NCI-H69 (cell line): ENCODE data around the gene PAWR.
"Not testable (repeated sequence)": the region's sequence is repeated elsewhere in the genome, so short reads cannot be mapped to it uniquely, and the experiment has no call there.

Source experiments
- DNase-seq: peaks from one replicate; lab custom pipeline; 2025; lab: John Stamatoyannopoulos, UW

Gene PAWR

GRCh38 chr12:79686171-79686570, 4.6 kb downstream of the PAWR start:
- DNase-seq: peak; percentile 49

DNA sequence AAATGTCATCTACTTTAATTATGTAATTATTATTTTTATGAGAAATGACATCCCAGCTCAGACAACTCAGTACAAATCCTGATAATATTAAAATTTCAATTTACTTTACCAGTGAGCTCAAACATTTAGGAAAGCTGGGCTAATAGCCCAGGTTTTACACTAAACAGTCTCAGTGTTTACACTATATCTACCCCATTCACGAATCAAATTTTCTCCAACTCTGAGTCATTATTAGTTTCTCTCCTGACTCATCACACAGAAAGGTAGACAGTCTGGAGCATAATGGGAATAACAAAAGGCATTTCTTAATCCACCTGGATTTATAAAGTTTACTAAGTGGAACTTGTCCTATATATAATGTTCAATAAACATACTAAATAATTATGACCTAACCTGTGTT, 5.7 kb downstream of the PAWR start:
- peak; percentile 59 for DNase-seq

DNA sequence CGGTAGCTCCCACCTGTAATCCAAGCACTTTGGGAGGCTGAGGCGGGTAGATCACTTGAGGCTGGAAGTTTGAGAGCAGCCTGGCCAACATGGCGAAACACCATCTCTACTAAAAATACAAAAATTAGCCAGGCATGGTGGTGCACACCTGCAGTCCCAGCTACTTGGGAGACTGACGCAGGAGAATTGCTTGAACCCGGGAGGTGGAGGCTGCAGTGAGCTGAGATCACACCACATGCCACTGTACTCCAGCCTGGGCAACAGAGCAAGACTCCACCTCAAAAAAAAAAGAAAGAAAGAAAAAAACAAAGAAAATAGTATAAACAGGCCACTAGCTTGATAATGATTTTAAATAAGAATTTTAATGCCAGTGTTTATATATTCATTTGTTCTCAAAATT, 6.4 kb downstream of the PAWR start:
- not testable (repeated sequence) for DNase-seq

GRCh38 chr12:79682593-79682992, 8.2 kb downstream of the PAWR start:
- DNase-seq: peak; percentile 19

DNA sequence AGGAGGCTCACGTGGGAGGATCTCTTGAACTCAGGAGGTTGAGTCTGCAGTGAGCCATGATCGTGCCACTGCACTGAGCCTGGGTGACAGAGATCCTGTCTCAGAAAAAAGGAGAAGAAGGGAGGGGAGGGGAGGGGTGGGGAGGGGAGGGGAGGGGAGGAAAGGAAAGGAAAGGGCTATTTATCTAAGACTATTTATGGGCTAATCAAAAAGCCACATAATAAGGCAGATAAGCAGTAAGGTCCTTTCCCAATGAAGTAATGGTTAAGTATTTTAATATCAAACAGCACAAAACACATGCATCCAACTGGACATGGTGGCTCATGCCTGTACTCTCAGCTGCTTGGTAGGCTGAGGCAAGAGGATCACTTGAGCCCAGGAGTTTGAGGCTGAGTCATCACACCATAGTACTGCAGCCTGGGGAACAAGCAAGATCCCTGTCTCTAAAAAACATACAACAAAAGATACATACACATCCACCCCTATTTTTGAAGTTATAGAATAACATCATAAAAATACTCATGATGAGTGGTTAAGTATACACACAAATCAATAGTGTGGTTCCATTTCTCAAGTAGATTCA, 9.7 kb downstream of the PAWR start:
- peak; percentile 41 for DNase-seq

- no peak for DNase-seq
Measured at GRCh38 chr12:79680051-79680450, 10.7 kb downstream of the PAWR start.

- no peak for DNase-seq
Measured at GRCh38 chr12:79678306-79678705, 12.5 kb downstream of the PAWR start.

- DNase-seq: no peak
Measured at GRCh38 chr12:79677672-79678071, 13.1 kb downstream of the PAWR start.

GRCh38 chr12:79676579-79676978, 14.2 kb downstream of the PAWR start:
- no peak for DNase-seq

DNA sequence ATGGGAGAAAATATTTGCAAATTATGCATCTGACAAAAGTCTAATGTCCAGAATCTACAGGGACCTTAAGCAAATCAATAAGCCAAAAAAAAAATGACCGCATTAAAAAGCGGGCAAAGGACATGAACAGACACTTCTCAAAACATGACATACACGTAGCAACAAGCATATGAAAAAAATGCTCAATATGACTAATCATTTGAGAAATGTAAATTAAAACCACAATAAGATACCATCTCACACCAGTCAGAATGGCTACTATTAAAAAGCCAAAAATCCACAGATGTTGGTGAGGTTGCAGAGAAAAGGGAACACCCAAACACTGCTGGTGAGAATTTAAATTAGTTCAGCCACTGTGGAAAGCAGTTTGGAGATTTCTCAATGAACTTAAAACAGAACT, 16.1 kb downstream of the PAWR start:
- no peak for DNase-seq

GRCh38 chr12:79673354-79673753, 17.4 kb downstream of the PAWR start:
- peak; percentile 75 for DNase-seq

DNA sequence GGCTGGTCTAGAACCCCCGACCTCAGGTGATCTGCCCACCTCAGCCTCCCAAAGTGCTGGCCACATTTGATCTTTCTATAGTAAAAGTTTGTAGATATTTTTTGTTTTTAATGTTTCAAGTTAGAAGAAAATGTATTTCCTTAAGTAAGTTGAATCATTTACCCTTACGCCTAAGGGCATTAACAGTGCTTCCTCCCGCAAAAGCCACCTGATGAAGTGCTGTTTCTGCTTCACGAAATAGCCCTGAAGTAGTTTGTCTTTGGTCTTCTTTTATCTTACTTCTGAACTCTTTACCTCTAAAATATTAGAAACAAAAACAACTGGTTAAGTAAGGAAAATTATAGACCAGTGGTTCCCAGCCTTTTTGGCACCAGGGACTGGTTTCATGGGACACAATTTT, 22.7 kb downstream of the PAWR start:
- DNase-seq: no peak

- DNase-seq: no peak
Measured at GRCh38 chr12:79665212-79665887, 25.4 kb downstream of the PAWR start.

DNA sequence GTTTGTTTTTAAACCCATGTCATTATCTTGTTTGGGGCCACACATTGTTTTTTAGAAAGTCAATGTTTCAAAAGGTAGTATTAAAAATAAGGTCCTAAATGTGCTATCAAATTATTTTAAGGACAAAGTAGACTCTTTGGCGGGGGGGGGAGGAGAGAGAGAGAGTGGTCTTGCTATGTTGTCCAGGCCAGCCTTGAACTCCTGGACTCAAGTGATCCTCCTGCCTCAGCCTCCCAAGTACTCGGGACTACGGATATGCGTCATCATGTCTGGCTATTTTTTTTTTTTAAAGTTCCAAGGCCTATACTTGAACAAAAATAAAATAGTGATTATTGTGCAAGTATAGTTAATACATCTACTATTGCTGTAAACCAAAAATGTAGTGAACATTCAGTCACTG, 26.2 kb downstream of the PAWR start:
- DNase-seq: no peak

DNA sequence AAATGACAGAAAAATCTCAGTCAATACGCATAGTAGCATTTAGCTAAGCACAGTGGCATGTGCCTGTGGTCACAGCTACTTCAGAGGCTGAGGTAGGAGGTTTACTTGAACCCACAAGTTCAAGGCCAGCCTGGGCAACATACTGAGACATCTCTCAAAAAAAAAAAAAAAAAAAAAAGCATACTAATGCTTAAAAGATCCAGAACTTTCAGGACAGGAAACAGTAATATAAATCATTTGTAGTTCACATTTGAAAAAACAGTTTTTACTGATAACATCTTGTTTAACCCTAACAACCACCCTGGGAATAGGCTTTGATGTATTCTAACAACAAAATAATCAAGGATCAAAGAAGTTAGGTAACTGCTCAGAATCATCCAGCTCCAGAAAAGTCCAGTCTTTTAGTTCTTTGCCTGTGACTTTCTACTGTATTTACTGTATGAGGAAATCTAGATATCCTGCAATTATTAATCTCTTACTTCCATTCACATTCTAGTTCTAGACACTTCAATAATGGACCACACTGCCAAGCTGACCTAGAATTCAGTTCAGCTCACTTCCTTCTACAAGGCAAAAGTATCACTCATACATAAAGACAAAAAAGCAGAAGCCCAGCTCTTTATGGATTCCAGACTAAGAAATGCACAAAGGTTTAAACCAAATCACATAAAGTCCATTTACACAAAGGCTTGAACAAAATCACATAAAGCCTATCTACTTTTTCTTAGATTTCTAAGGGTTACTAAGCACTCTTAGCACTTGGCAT, 28.5 kb downstream of the PAWR start:
- DNase-seq: peak; percentile 35

GRCh38 chr12:79661629-79662028, 29.1 kb downstream of the PAWR start:
- DNase-seq: peak; percentile 51

DNA sequence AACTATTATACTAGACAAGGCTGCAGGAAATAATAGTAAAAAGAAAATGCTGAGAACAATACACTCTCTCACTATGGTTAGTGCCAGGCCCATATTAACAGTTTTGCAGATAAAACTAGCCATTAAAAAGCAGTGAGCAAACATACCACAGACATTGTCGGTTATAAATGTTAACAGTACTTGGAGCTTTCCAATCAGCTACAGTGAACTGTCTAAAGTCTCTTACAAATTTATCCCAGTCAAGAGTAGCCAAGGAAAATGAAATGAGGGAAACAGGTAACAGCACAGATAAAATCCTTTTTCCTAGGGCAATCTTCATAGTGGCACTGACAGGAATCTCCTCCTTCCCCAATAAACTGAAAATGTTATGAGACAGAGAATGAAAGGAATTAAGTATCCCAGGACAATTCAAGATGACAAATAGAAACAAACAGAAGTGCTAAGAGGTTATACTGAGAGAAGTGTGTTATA, 30.8 kb downstream of the PAWR start:
- peak; percentile 47 for DNase-seq

DNA sequence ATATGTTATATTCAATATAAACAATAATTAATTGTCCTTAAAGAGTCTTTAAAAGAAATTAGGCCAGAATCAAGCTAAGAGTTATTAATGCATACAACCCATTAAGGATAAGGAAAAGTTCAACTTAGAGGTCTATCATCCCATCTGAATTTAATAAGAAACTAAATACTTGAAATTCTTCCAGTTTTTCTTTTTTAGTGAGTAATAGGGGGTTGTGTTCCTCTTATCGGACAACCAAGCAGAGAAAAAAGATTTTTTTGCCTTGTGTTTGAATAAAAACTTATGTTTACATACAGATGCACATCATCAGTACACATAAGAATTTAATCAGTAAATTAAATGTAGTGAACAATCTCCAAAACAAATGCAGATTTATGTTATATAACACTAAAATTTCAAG, 32.5 kb downstream of the PAWR start:
- DNase-seq: no peak

DNA sequence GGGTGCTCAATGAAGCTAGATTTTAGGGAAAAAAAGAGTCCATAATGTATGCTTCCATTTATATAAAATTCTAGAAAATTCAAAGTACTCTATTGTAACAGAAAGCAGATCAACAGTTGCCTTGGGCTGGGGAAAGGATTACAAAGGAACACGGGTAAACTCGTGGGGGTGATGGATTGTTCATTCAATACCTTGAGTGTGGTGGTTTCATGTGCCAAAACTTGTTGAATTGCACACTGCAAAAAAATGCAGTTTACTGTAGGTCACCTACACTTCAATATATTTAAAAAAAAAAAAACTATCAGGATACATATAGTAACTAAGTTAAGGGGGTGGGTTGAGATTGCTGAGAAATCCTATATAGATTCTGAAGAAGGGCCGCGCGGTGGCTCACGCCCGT, 33.6 kb downstream of the PAWR start:
- DNase-seq: no peak

GRCh38 chr12:79655036-79655435, 35.7 kb downstream of the PAWR start:
- DNase-seq: peak; percentile 89

GRCh38 chr12:79652521-79652920, 38.2 kb downstream of the PAWR start:
- no peak for DNase-seq

DNA sequence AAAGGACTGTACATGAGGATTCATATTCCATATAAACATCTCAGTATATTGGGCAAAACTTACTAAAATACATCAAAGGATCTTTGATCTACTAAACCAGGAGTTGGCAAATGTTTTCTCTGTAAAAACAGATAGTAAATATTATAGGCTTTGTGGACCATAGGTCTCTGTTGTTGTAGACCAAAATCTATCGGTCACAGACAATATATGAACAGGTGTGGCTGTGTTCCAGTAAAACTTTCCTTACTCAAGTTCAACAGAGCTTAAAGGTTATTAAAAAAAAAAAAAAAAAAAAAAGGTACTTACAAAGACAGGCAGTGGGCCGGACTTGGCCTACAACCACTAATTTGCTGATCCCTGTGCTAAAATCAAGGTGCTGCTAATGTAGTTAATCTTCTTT, 40.3 kb downstream of the PAWR start:
- DNase-seq: peak; percentile 28

DNA sequence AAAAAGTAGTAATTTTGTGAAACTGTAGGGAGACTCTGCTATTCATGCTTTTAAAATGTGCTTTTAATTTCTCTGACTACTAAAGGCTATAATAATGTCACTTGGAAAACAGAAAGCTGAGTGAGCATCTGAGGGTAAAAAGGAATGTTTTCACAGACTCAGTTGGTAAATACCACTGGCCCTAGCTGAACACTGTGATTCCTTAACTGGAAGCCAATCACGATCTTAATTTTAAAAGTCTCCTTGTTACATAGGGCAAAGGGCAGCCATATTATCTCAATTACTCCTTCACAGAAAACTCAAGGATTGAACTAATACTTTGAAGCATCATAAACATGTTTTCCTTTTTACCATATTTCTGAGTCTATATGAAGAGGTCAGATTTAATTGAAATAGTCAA, 41.9 kb downstream of the PAWR start:
- no peak for DNase-seq
